Dendritic cell treated with granulocyte-macrophage colony-stimulating factor and Interleukin-4, amounts not matched to agents 40 ng/mL and 50 ng/mL, for 4 days (primary cell): ENCODE measurements around the gene CALM1.

ENCODE experiments used
- H3K27ac Mint-ChIP-seq: one replicate; pipeline ENCODE4 v1.8.0; 2022; ENCODE audit warnings: mild to moderate bottlenecking, mixed read lengths
- H3K27me3 Mint-ChIP-seq: one replicate; pipeline ENCODE4 v1.8.0; 2022; ENCODE audit warnings: mild to moderate bottlenecking, mixed read lengths
- H3K36me3 Mint-ChIP-seq: one replicate; pipeline ENCODE4 v1.8.0; 2022; ENCODE audit warnings: low read depth, mixed read lengths
- H3K4me1 Mint-ChIP-seq: one replicate; pipeline ENCODE4 v1.8.0; 2022; ENCODE audit warnings: low read depth, mixed read lengths
- H3K4me3 Mint-ChIP-seq: one replicate; pipeline ENCODE4 v1.8.0; 2022; ENCODE audit warnings: mild to moderate bottlenecking, moderate library complexity, mixed read lengths
- H3K9me3 Mint-ChIP-seq: one replicate; pipeline ENCODE4 v1.8.0; 2022; ENCODE audit warnings: mixed read lengths
- intact Hi-C: fragments of 100-400 bp; cut with micrococcal nuclease; formaldehyde crosslinking; loops from one replicate; pipeline ENCODE4 v1.15.0; 2022

CALM1 gene

DNA sequence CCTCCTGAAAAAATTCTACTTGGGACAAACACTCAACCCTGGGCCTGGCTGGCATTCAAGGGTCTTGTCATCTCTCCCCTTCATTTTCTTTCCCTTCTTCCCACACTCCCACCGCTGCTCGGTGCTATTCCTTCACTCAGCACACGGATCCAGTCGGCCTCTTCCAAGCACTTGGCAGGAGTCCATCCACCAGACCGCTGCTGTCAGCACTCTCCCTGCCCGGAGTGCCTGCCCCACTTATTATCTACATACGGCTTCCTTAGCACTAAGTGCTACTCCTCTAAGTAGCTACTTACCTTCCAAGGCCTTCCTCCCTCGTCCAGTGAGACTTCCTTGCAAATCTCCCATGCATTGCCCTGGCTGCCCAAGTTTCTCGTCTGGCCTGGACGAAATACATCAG lies 29.8 kb downstream of the CALM1 start:
- Mint-ChIP-seq H3K4me1 (no peaks in the 10 kb centered on the region), H3K27ac (no peak overlapping the region), H3K27me3 (peaks cover 2% of the 10 kb centered on the region), H3K9me3 (no peaks in the 10 kb centered on the region), H3K4me3 (no peak overlapping the region), H3K36me3 (no peaks in the 10 kb centered on the region)
- intact Hi-C loops, result no loop called here

DNA sequence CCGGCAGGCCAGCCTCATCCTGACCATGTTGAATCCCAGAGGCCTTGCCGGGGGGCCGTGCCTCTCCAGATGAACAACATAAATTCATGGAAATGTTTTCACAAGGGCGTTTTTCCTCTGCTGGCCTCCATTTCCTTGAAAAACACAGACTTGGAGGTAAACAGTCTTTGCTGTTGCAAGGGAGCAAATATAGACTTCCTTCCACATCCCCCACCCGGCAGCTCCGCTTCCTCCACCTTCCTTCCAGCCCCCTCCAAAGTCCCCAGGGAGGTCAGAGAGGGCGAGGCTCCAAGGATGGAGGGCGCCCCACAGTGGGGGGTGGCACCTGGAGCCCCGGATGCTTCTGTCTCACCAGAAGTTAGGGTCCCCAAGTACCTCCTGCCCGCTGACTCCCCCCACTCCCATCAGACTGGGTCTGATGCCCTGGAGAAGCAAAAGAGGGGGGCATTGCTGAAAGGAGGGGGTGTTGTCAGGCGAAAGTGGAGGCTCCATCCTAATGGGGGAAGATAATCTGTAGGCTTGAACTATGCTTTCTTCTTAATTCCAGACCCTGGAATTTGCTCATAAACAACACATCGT lies 31.1 kb downstream of the CALM1 start:
- no peak overlapping the region for H3K27ac Mint-ChIP-seq
- H3K27me3 Mint-ChIP-seq, result peaks cover 2% of the 10 kb centered on the region
- H3K4me1 Mint-ChIP-seq, result no peaks in the 10 kb centered on the region
- no peak overlapping the region for H3K4me3 Mint-ChIP-seq
- H3K36me3 Mint-ChIP-seq, result no peaks in the 10 kb centered on the region
- H3K9me3 Mint-ChIP-seq, result no peaks in the 10 kb centered on the region
- intact Hi-C loops, result no loop called here

DNA sequence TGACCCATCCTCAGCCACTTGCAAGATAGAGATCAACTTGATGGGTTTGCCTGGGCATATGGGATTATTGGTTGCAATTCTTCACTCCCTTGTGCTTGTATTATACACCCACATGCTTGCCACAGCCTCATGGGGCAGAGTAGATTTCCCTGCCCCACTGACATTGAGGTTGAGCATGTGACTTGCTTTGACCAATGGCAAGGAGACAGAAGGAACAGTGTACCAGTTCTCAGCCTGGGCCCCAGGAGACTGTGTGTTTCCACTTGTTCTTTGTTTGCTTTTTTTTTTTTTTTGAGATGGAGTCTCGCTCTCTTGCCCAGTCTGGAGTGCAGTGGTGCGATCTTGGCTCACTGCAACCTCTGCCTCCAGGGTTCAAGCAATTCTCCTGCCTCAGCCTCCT lies 31.8 kb downstream of the CALM1 start:
- no peak overlapping the region for H3K27ac Mint-ChIP-seq
- intact Hi-C loops, result no loop called here
- H3K27me3 Mint-ChIP-seq, result peaks cover 2% of the 10 kb centered on the region
- H3K9me3 Mint-ChIP-seq, result no peaks in the 10 kb centered on the region
- no peaks in the 10 kb centered on the region for H3K36me3 Mint-ChIP-seq
- H3K4me3 Mint-ChIP-seq, result no peak overlapping the region
- H3K4me1 Mint-ChIP-seq, result no peaks in the 10 kb centered on the region

DNA sequence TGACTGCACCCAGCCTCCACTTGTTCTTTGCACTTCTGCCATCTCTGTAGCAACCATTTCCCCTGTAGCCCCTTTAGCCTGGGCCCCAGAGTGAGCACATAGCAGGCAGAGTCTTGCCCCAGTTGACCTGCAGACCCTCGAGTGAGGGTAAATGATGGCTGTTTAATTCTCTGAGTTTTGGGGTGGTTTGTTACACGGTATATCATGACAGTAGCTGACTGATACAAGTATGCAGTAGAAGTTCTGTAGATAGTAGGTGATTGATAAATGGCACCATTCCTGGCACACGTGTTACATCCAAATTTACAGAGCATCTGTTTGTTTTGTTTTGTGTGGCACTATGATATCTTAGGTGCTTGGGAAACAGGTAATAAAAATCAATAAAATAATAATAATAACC lies 32.4 kb downstream of the CALM1 start:
- Mint-ChIP-seq H3K27ac (no peak overlapping the region), H3K4me1 (no peaks in the 10 kb centered on the region), H3K27me3 (peaks cover 2% of the 10 kb centered on the region), H3K36me3 (no peaks in the 10 kb centered on the region), H3K4me3 (no peak overlapping the region), H3K9me3 (no peaks in the 10 kb centered on the region)
- intact Hi-C loops, result no loop called here

DNA sequence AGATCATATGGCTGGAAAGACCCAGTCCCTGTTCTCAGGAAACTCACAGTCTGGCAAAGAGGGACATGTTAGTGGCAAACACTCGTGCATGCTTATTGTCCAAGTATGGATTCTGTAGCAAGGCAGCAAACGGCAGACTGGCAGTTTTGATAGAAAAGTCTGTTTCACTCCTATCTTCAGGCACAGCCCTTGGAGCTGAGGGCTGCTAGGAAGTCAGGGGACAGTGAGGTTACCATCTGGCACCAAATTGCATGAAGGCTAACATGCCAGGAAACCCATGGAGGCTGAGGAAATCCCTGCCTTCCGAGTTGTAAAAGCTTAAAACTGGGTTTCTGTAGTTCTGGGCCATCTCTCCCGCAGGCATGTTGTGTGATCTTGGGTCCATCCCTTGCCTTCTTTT lies 32.9 kb downstream of the CALM1 start:
- Mint-ChIP-seq H3K4me1 (no peaks in the 10 kb centered on the region), H3K36me3 (no peaks in the 10 kb centered on the region), H3K27ac (no peak overlapping the region), H3K9me3 (no peaks in the 10 kb centered on the region), H3K27me3 (peaks cover 2% of the 10 kb centered on the region), H3K4me3 (no peak overlapping the region)
- intact Hi-C loops, result no loop called here

DNA sequence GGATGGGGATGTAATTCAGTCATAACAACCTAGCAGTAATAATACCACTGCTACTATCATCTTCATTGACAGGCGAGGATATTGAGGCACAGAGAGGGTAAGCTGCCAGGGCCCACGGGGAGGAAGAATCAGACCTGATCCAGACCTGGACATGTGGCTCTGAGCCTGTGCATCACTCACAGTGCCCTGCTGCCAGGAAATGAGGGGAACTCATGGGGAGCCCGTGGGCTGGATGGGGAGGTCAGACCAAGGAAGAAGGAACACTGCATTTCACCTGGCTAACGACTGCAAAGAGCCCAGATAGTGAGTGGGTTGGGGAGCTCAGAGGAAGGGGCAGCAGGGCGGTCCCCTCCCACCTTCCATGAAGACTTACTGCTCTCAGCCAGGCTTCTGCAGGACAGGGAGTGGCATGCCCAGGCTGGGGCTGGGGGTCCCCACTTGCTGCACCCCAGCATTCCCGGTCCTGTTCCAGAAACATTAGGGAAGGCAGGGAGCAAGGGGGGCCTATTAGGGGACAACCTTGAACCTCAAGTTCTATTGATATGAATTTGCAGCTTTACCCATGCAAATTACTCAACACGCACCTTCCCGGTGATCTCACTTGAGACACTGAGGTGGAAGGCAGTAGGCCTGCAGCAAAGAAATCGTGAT lies 37.7 kb downstream of the CALM1 start:
- H3K27me3 Mint-ChIP-seq, result no peaks in the 10 kb centered on the region
- H3K4me1 Mint-ChIP-seq, result no peaks in the 10 kb centered on the region
- intact Hi-C loops, result no loop called here
- no peak overlapping the region for H3K4me3 Mint-ChIP-seq
- no peaks in the 10 kb centered on the region for H3K9me3 Mint-ChIP-seq
- H3K27ac Mint-ChIP-seq, result no peak overlapping the region
- H3K36me3 Mint-ChIP-seq, result no peaks in the 10 kb centered on the region

DNA sequence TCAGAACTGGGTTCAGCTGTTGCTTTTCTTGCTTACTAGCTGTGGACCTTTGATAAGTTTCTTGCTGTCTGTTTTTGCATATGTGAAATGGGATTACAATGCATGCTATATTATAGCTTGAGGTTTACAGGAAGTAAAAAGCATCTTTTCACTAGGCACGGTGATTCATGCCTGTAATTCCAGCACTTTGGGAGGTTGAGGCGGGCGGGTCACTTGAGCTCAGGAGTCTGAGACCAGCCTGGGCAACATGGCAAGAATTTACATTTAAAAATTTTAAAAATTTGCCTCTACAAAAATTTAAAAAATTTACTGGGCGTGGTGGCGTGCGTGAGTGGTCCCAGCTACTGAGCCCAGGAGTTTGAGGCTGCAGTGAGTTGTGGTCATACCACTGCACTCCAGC lies 42.0 kb downstream of the CALM1 start:
- H3K9me3 Mint-ChIP-seq, result no peaks in the 10 kb centered on the region
- H3K27me3 Mint-ChIP-seq, result peaks cover 8% of the 10 kb centered on the region
- intact Hi-C loops, result no loop called here
- no peak overlapping the region for H3K27ac Mint-ChIP-seq
- peaks cover 8% of the 10 kb centered on the region for H3K4me1 Mint-ChIP-seq
- no peak overlapping the region for H3K4me3 Mint-ChIP-seq
- H3K36me3 Mint-ChIP-seq, result no peaks in the 10 kb centered on the region

DNA sequence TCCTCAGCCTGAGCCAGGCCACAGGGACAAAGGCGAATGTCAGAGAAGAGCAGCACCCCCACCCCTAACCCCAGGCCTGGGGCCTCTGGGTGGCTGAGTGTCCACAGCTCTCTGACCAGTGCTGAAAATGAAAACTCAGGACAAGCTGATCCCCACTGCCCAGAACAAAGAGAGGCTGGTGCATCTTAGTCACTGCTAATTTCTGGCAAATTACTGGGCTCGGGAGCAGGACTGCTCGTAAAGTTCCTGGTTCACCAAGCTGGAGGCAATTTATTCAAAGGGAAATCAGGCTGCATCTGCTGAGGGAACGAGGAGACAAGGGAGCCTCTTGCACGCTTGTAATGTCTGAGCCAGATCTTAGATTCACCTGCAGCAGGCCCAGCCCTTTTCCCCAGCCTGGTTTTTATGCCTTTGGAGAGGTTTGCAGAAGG lies 43.2 kb downstream of the CALM1 start:
- intact Hi-C loops, result no loop called here
- peaks cover 16% of the 10 kb centered on the region for H3K4me1 Mint-ChIP-seq
- H3K27me3 Mint-ChIP-seq, result peaks cover 8% of the 10 kb centered on the region
- H3K4me3 Mint-ChIP-seq, result no peak overlapping the region
- H3K36me3 Mint-ChIP-seq, result no peaks in the 10 kb centered on the region
- H3K9me3 Mint-ChIP-seq, result no peaks in the 10 kb centered on the region
- no peak overlapping the region for H3K27ac Mint-ChIP-seq

DNA sequence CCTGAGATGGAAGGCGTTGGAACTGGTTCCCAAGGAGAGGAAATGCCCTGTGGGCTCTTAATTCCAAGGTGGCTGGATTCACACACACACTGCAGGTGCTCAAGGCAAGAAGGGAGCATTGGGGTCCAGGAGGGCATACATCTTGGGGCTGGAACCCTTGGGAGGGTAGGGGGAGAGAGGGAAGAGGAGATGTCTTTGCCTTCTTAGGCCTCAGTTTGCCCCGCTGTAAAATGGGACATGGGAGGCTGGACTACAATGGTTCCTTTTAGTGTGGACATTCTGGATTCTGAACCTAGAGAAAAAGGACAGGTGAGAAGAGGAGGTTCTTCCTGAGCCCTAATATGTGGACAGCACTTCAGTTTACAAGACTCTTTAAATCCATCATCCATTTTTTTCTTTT lies 43.8 kb downstream of the CALM1 start:
- intact Hi-C loops, result no loop called here
- no peak overlapping the region for H3K27ac Mint-ChIP-seq
- no peaks in the 10 kb centered on the region for H3K36me3 Mint-ChIP-seq
- no peak overlapping the region for H3K4me3 Mint-ChIP-seq
- no peaks in the 10 kb centered on the region for H3K9me3 Mint-ChIP-seq
- H3K4me1 Mint-ChIP-seq, result peaks cover 16% of the 10 kb centered on the region
- H3K27me3 Mint-ChIP-seq, result peaks cover 8% of the 10 kb centered on the region

DNA sequence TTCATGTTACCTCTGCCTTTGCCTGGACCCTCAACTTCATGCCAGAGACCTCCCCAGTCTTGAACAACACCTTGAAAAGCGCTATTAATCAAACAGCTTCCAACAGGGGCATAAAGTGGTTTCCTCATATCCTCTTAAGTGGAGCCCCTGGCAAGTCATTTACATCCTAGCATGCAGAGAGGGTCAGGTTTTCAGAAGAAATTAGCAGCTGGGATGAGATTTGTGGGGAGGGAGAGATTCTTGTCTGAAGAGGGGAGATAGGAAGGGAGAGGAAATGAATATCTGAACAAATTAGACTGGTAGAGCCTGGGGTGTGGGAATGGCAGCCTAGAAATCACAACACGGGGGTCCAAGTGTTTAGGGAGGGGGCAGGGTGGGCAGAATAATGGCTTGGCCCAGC lies 45.6 kb downstream of the CALM1 start:
- peaks cover 10% of the 10 kb centered on the region for H3K27me3 Mint-ChIP-seq
- no peaks in the 10 kb centered on the region for H3K36me3 Mint-ChIP-seq
- H3K27ac Mint-ChIP-seq, result no peak overlapping the region
- H3K4me3 Mint-ChIP-seq, result no peak overlapping the region
- intact Hi-C loops, result no loop called here
- H3K4me1 Mint-ChIP-seq, result peaks cover 16% of the 10 kb centered on the region
- peaks cover under 1% of the 10 kb centered on the region for H3K9me3 Mint-ChIP-seq

DNA sequence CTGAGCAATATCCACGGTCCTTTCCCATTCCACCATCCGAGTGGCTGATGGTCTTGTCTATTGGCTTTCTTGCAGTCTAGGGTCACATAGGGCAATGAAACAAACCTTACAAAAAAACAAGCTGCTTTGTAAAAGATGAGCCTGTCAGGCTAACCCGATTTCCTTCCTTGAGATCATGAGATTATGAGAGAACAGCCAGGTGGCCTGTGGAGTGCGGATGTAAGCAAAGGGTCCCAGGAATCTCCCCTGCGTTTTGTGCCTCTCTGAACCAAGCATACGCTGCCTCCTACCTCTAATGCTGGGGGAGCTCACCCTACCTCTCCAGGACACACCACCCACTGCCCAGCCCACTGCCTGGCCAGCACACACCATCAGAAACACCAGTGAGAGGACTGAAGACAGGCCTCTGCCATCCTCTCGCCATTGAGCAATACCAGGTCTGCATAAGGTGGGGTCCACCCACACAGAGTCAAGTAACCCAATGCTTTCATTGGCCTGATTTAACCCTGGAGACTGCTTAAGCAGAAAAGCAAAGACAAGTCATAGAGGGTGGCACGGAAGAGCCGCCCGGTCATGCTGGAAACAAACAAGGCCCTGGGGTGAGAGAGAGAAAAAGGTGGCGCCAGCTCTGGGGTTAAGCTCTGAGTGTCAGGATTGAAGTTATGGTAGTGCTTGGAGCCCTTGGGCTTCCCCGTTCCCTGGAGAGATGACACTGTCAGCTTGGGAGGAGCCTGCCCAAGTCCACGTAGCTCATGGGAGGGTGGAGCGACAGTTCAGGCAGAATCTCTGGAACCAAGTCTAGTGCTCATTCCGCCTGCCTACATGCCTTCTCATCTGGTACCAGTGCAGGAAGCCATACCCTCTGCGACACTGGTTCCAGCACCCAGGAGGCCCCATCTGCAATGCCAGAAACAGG lies 46.6 kb downstream of the CALM1 start:
- Mint-ChIP-seq H3K4me1 (peaks cover 16% of the 10 kb centered on the region), H3K9me3 (peaks cover 11% of the 10 kb centered on the region), H3K27ac (peak overlapping the region; percentile 4), H3K27me3 (peaks cover 10% of the 10 kb centered on the region), H3K4me3 (no peak overlapping the region), H3K36me3 (no peaks in the 10 kb centered on the region)
- intact Hi-C loops, result no loop called here

DNA sequence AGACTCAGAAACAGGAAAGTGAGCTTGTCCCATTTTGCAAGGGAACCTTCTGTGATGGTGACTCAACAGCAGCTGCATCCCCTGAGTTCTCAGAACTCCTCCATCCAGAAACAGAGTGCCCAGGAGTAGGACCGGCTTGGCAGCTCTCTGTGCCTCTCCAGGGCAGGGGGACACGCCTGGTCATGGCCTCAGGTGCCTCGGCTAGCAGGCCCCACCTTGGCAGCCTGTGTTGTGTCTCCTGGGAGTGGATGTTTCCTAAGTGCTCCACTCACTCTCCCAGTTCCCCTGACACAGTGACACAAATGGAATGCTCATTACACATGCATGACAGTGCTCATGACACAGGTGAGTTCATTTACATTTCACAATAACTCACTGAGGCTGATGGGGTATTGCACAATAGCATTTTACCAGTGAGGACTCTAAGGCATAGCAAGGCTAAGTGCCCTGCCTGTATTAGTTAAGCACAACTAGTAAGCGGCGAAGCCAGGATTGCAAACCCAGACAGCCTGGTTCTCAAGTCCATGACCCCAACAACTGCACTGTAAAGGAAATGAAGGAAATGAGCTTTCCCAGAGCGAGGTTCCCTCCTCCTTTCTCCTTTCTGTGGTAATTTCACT lies 47.4 kb downstream of the CALM1 start:
- no peak overlapping the region for H3K27ac Mint-ChIP-seq
- H3K27me3 Mint-ChIP-seq, result peaks cover 10% of the 10 kb centered on the region
- peaks cover 12% of the 10 kb centered on the region for H3K9me3 Mint-ChIP-seq
- no peak overlapping the region for H3K4me3 Mint-ChIP-seq
- H3K4me1 Mint-ChIP-seq, result peaks cover 16% of the 10 kb centered on the region
- no peaks in the 10 kb centered on the region for H3K36me3 Mint-ChIP-seq
- intact Hi-C loops, result no loop called here

DNA sequence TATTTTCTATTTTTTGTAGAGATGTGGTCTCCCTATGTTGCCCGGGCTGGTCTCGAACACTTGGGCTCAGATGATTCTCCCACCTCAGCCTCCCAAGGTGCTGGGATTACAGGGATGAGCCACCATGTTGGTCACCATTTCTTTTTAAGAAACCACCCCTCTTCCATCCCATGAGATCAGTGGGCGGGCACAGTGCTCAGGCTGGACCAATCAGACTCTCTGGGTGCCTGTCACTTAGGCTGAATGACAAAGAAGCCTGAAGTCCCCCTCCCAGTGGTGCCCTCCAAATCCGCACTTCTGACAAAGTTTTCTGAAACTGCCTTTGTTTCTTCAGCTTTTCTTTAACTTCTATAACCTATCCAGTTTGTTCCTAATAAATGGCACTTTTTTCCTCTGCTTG lies 48.2 kb downstream of the CALM1 start:
- Mint-ChIP-seq H3K4me3 (no peak overlapping the region), H3K27me3 (peaks cover 10% of the 10 kb centered on the region), H3K9me3 (peaks cover 12% of the 10 kb centered on the region), H3K4me1 (peaks cover 16% of the 10 kb centered on the region), H3K27ac (no peak overlapping the region), H3K36me3 (no peaks in the 10 kb centered on the region)
- intact Hi-C loops, result no loop called here

DNA sequence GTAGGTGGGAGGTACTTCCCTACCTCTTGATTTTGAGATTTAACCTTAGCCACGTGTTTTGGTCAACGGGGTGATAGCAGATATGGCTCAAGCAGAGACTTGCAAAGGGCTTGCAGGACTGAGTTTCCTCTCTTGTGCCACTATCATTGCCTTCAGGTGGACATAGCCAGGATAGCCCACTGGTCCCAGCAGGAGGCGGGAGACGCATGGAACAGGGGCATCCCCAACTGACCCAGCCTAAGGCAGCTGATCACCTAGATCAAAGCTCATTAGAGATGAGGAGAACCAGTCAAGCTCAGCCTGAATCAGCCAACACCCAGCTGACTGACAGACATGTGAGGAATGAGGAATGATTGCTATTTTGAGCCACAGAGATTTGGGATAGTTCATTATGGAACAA lies 49.6 kb downstream of the CALM1 start:
- Mint-ChIP-seq H3K4me1 (peaks cover 18% of the 10 kb centered on the region), H3K9me3 (peaks cover 12% of the 10 kb centered on the region), H3K4me3 (no peak overlapping the region), H3K27ac (no peak overlapping the region), H3K36me3 (no peaks in the 10 kb centered on the region), H3K27me3 (peaks cover 10% of the 10 kb centered on the region)
- intact Hi-C loops, result no loop called here
